Neural cell (in vitro differentiated cells): ENCODE data around the gene KRT36. TPM values are rescaled to one million over a fixed set of nuclear protein-coding genes. Genes with fewer than 3 reads are reported as not detected.

ENCODE experiments used
- H2AFZ ChIP-seq: fragments of 200-600, 300-800 bp; sonication (generic), shearing (Covaris generic); 2 replicates; pipeline ENCODE4 v1.6.0; 2014; ENCODE audit warnings: low read depth, mild to moderate bottlenecking, antibody characterized with exemption, low read length, moderate library complexity
- H3F3A ChIP-seq: fragments of 200-600 bp; shearing (Covaris generic); 2 replicates; pipeline ENCODE4 v1.6.1; 2016; ENCODE audit warnings: mild to moderate bottlenecking, moderate library complexity, mixed read lengths, antibody characterized with exemption, low read length; ENCODE audit not compliant: insufficient read depth, poor library complexity, severe bottlenecking
- H3K27ac ChIP-seq: fragments of 200-600, 300-800 bp; sonication (generic), shearing (Covaris generic); 2 replicates; pipeline ENCODE4 v1.5.1; 2014; ENCODE audit warnings: mild to moderate bottlenecking, low read length, moderate library complexity
- H3K27me3 ChIP-seq: fragments of 300-800, 200-600 bp; sonication (generic), shearing (Covaris generic); 2 replicates; pipeline ENCODE4 v1.6.0; 2014; ENCODE audit warnings: mild to moderate bottlenecking, low read depth, low read length, moderate library complexity; ENCODE audit not compliant: insufficient read depth
- H3K36me3 ChIP-seq: fragments of 300-800, 200-600 bp; sonication (generic), shearing (Covaris generic); 2 replicates; pipeline ENCODE4 v1.5.1; 2014; ENCODE audit warnings: mild to moderate bottlenecking, antibody characterized with exemption, low read length, moderate library complexity; ENCODE audit not compliant: insufficient read depth
- H3K4me2 ChIP-seq: fragments of 300-800, 200-600 bp; sonication (generic), shearing (Covaris generic); 2 replicates; pipeline ENCODE4 v1.6.0; 2014; ENCODE audit warnings: mild to moderate bottlenecking, low read length
- H3K4me3 ChIP-seq: fragments of 300-800, 200-600 bp; sonication (generic), shearing (Covaris generic); 2 replicates; pipeline ENCODE4 v1.5.1; 2014; ENCODE audit warnings: mild to moderate bottlenecking, low read length, moderate library complexity
- H3K79me2 ChIP-seq: fragments of 200-600 bp; shearing (Covaris generic); replicated peaks from 2 replicates; pipeline ENCODE4 v1.6.0; 2014; ENCODE audit warnings: mild to moderate bottlenecking, low read length, moderate library complexity; ENCODE audit not compliant: insufficient read depth
- H3K9ac ChIP-seq: fragments of 300-800, 200-600 bp; sonication (generic), shearing (Covaris generic); 2 replicates; pipeline ENCODE4 v1.6.1; 2016; ENCODE audit warnings: mild to moderate bottlenecking, low read length, mixed read lengths
- H3K9me2 ChIP-seq: fragments of 200-600 bp; shearing (Covaris generic); 2 replicates; pipeline ENCODE4 v1.6.1; 2016; ENCODE audit warnings: mild to moderate bottlenecking, low read length, mixed read lengths; ENCODE audit not compliant: insufficient read depth
- H3K9me3 ChIP-seq: fragments of 200-600, 300-800 bp; sonication (generic), shearing (Covaris generic); 2 replicates; pipeline ENCODE4 v1.6.1; 2016; ENCODE audit warnings: mild to moderate bottlenecking, mixed run types, low read length, moderate library complexity, mixed read lengths
- H4K20me1 ChIP-seq: fragments of 200-600 bp; shearing (Covaris generic); 2 replicates; pipeline ENCODE4 v1.6.1; 2016; ENCODE audit warnings: mild to moderate bottlenecking, mixed run types; ENCODE audit not compliant: insufficient read depth
- CTCF ChIP-seq: fragments of 450-650 bp; IDR thresholded peaks from 2 replicates; pipeline ENCODE4 v1.5.1; 2014; ENCODE audit warnings: antibody characterized with exemption, mild to moderate bottlenecking, moderate library complexity; ENCODE audit not compliant: poor library complexity, severe bottlenecking
- EP300 ChIP-seq: fragments of 450-650 bp; conservative IDR thresholded peaks from 2 replicates; pipeline ENCODE4 v1.6.1; 2014; ENCODE audit warnings: antibody characterized with exemption, mild to moderate bottlenecking, moderate library complexity; ENCODE audit not compliant: poor library complexity, severe bottlenecking
- EZH2 ChIP-seq: fragments of 200-600, 300-800 bp; shearing (Covaris generic), sonication (generic); IDR thresholded peaks from 2 replicates; pipeline ENCODE4 v1.6.1; 2014; ENCODE audit warnings: antibody characterized with exemption, low read length, borderline replicate concordance, mild to moderate bottlenecking; ENCODE audit not compliant: insufficient read depth, poor library complexity, severe bottlenecking
- MXI1 ChIP-seq: fragments of 450-650 bp; conservative IDR thresholded peaks from 2 replicates; pipeline ENCODE4 v1.6.1; 2014; ENCODE audit warnings: antibody characterized with exemption, mild to moderate bottlenecking; ENCODE audit not compliant: poor library complexity, severe bottlenecking
- POLR2AphosphoS5 ChIP-seq: IDR thresholded peaks from 2 replicates; pipeline ENCODE4 v1.6.1; 2012
- RAD21 ChIP-seq: fragments of 450-650 bp; conservative IDR thresholded peaks from 2 replicates; pipeline ENCODE4 v1.6.1; 2014; ENCODE audit warnings: antibody characterized with exemption, mild to moderate bottlenecking, moderate library complexity
- SMC3 ChIP-seq: fragments of 450-650 bp; conservative IDR thresholded peaks from 2 replicates; pipeline ENCODE4 v1.6.1; 2014; ENCODE audit warnings: antibody characterized with exemption, mild to moderate bottlenecking, moderate library complexity; ENCODE audit not compliant: poor library complexity
- TAF1 ChIP-seq: IDR thresholded peaks from 2 replicates; pipeline ENCODE4 v1.6.1; 2012; ENCODE audit warnings: low read depth
- polyA plus RNA-seq: library from polyadenylated mRNA; depleted of rRNA; stranded (reverse); fragments of >200 nt; gene quantifications from 2 replicates; pipeline ENCODE4 v1.2.3, GENCODE V29; 2014
- TF ChIP-seq, protein P1 (sequence below): IDR thresholded peaks from 2 replicates; pipeline ENCODE4 v1.6.1; 2012; ENCODE audit warnings: borderline replicate concordance

The KRT36 gene
- polyA plus RNA-seq, 1 donor from 2014 or later, result not detected

- Histone ChIP-seq H4K20me1 (no peaks in the 10 kb centered on the region), H3K4me3 (no peak overlapping the region), H3K27ac (no peak overlapping the region), H3K9me2 (no peaks in the 10 kb centered on the region), H3F3A (no peaks in the 10 kb centered on the region), H3K79me2 (no peaks in the 10 kb centered on the region), H3K4me2 (no peak overlapping the region), H3K36me3 (no peaks in the 10 kb centered on the region), H3K9me3 (no peaks in the 10 kb centered on the region), H3K27me3 (no peaks in the 10 kb centered on the region), H2AFZ (no peak overlapping the region), H3K9ac (no peak overlapping the region)
- TF ChIP-seq EP300, result no peak
- TF ChIP-seq, protein P1, sequence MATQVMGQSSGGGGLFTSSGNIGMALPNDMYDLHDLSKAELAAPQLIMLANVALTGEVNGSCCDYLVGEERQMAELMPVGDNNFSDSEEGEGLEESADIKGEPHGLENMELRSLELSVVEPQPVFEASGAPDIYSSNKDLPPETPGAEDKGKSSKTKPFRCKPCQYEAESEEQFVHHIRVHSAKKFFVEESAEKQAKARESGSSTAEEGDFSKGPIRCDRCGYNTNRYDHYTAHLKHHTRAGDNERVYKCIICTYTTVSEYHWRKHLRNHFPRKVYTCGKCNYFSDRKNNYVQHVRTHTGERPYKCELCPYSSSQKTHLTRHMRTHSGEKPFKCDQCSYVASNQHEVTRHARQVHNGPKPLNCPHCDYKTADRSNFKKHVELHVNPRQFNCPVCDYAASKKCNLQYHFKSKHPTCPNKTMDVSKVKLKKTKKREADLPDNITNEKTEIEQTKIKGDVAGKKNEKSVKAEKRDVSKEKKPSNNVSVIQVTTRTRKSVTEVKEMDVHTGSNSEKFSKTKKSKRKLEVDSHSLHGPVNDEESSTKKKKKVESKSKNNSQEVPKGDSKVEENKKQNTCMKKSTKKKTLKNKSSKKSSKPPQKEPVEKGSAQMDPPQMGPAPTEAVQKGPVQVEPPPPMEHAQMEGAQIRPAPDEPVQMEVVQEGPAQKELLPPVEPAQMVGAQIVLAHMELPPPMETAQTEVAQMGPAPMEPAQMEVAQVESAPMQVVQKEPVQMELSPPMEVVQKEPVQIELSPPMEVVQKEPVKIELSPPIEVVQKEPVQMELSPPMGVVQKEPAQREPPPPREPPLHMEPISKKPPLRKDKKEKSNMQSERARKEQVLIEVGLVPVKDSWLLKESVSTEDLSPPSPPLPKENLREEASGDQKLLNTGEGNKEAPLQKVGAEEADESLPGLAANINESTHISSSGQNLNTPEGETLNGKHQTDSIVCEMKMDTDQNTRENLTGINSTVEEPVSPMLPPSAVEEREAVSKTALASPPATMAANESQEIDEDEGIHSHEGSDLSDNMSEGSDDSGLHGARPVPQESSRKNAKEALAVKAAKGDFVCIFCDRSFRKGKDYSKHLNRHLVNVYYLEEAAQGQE, result no peak
- no peak for TF ChIP-seq RAD21
- TF ChIP-seq SMC3, result no peak
- TF ChIP-seq POLR2AphosphoS5, result no peak
- TF ChIP-seq TAF1, result no peak
- TF ChIP-seq CTCF, result no peak
- TF ChIP-seq EZH2, result no peak
- TF ChIP-seq MXI1, result no peak
These were observed 2.7 kb downstream of the KRT36 start for GRCh38 chr17:41486809-41487530.

DNA sequence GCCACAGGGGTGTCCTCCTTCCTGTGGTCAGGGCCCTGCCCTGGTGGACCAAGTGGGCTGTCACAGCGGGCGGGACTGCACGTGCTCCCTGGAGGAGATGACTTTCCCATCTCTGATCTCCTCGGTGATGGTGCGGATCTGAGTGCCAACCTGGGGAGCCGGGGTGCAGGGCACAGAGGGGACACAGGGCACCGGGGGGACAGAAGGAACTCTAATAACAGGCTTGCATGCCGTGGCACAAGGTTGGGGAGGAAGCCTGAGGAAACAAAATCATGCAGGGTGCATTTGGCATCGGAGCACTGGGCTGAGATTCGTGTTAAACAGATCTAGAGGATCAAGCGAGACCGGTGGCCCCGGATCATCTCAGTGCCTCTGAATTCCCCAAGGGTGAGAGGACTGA lies 3.4 kb downstream of the KRT36 start:
- Histone ChIP-seq H3K4me2 (no peak overlapping the region), H3K9me3 (no peaks in the 10 kb centered on the region), H3K9me2 (no peaks in the 10 kb centered on the region), H3K9ac (no peak overlapping the region), H3K27me3 (no peaks in the 10 kb centered on the region), H3K27ac (no peak overlapping the region), H3F3A (no peaks in the 10 kb centered on the region), H3K79me2 (no peaks in the 10 kb centered on the region), H4K20me1 (no peaks in the 10 kb centered on the region), H3K36me3 (no peaks in the 10 kb centered on the region), H3K4me3 (no peak overlapping the region), H2AFZ (no peak overlapping the region)
- TF ChIP-seq POLR2AphosphoS5 (no peak), TAF1 (no peak), SMC3 (no peak), MXI1 (no peak), EP300 (no peak), CTCF (no peak), RAD21 (no peak), EZH2 (no peak)
- TF ChIP-seq, protein P1, result no peak
